ENCODE data around the gene DBF4B.

The DBF4B gene

GRCh38 chr17:44778656-44779210 lies 70.3 kb downstream of the DBF4B start:
- no peak for DNase-seq

GRCh38 chr17:44779211-44780025 lies 71.0 kb downstream of the DBF4B start:
- peak; percentile 73 to 80 for DNase-seq

- no peak for DNase-seq
These were observed 71.7 kb downstream of the DBF4B start for GRCh38 chr17:44780161-44780560.

- DNase-seq, result no peak
These were observed 72.5 kb downstream of the DBF4B start for GRCh38 chr17:44780845-44781480.

- no peak for DNase-seq
These were observed 73.3 kb downstream of the DBF4B start for GRCh38 chr17:44781551-44782325.

- no peak for DNase-seq
These were observed 73.9 kb downstream of the DBF4B start for GRCh38 chr17:44782326-44782850.

GRCh38 chr17:44785921-44786320 lies 77.5 kb downstream of the DBF4B start:
- no peak for DNase-seq

GRCh38 chr17:44786551-44787081 lies 78.2 kb downstream of the DBF4B start:
- DNase-seq, result peak in 1 of 2 donors; percentile 34

GRCh38 chr17:44787271-44787940 lies 78.9 kb downstream of the DBF4B start:
- DNase-seq, result no peak

GRCh38 chr17:44788139-44788538 lies 79.7 kb downstream of the DBF4B start:
- no peak for DNase-seq

GRCh38 chr17:44792276-44792675 lies 83.8 kb downstream of the DBF4B start:
- DNase-seq, result no peak

GRCh38 chr17:44793885-44794842 lies 85.7 kb downstream of the DBF4B start:
- DNase-seq, result no peak

GRCh38 chr17:44794851-44795413 lies 86.5 kb downstream of the DBF4B start:
- no peak for DNase-seq

- DNase-seq, result no peak
These were observed 87.0 kb downstream of the DBF4B start for GRCh38 chr17:44795421-44795820.

GRCh38 chr17:44795928-44796327 lies 87.5 kb downstream of the DBF4B start:
- DNase-seq, result no peak

- no peak for DNase-seq
These were observed 88.3 kb downstream of the DBF4B start for GRCh38 chr17:44796731-44797130.

- no peak for DNase-seq
These were observed 89.3 kb downstream of the DBF4B start for GRCh38 chr17:44797802-44798201.

GRCh38 chr17:44798356-44798755 lies 89.9 kb downstream of the DBF4B start:
- no peak for DNase-seq
